Measurements from ENCODE around the gene NAGS.

DNA sequence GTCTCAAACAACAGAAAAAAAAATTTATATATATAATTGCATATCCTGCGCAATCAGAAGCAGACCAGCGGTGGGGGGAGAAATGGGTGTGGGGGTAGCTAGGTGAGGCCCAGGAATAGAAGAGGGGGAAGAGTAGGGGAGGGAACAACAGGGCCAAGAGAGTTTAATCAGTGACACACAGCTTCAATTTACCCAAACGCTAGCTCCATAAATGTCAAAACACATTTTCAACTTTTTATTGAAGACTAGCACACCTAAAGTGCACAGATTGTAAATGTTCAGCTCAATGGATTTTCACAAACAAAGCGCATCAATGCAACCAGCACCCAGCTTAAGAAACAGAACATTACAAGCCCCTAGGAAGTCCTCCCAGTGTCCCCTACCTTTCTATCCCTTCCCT lies 24.8 kb upstream of the NAGS start:
- no peak for TF ChIP-seq EZH2 (IDR thresholded peaks at IDR 0.05; ENCODE audit: low read length)
- TF ChIP-seq, protein P1, sequence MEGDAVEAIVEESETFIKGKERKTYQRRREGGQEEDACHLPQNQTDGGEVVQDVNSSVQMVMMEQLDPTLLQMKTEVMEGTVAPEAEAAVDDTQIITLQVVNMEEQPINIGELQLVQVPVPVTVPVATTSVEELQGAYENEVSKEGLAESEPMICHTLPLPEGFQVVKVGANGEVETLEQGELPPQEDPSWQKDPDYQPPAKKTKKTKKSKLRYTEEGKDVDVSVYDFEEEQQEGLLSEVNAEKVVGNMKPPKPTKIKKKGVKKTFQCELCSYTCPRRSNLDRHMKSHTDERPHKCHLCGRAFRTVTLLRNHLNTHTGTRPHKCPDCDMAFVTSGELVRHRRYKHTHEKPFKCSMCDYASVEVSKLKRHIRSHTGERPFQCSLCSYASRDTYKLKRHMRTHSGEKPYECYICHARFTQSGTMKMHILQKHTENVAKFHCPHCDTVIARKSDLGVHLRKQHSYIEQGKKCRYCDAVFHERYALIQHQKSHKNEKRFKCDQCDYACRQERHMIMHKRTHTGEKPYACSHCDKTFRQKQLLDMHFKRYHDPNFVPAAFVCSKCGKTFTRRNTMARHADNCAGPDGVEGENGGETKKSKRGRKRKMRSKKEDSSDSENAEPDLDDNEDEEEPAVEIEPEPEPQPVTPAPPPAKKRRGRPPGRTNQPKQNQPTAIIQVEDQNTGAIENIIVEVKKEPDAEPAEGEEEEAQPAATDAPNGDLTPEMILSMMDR (optimal IDR thresholded peaks at IDR 0.05 in 1 of 3, IDR thresholded peaks at IDR 0.05 in 1 of 3, conservative IDR thresholded peaks at IDR 0.05 in 1 of 3; ENCODE audit: extremely low read depth in 1 of 3, insufficient read depth in 2 of 3, low read length in 3 of 3) = no peak
